GM18868 (cell line): Measurements from ENCODE around the gene TEX22.

ENCODE experiments used
- ATAC-seq: cut with Tn5 transposase; IDR thresholded peaks from one replicate; pipeline ENCODE4 v1.9.1; 2021; ENCODE audit warnings: mild to moderate bottlenecking, moderate library complexity; ENCODE audit not compliant: unreplicated experiment

Gene TEX22

GRCh38 chr14:105398726-105399465 lies 558 bp downstream of the TEX22 start:
- ATAC-seq = peak; percentile 39

- ATAC-seq = no peak
Measured at GRCh38 chr14:105399466-105399775, 1.1 kb downstream of the TEX22 start.

- ATAC-seq = no peak
Measured at GRCh38 chr14:105400016-105400415, 1.7 kb downstream of the TEX22 start.

- ATAC-seq = no peak
Measured at GRCh38 chr14:105401699-105402098, 3.4 kb downstream of the TEX22 start.

GRCh38 chr14:105408592-105408991 lies 10.3 kb downstream of the TEX22 start:
- ATAC-seq = no peak

GRCh38 chr14:105409364-105409763 lies 11.0 kb downstream of the TEX22 start:
- ATAC-seq = no peak

GRCh38 chr14:105410642-105411016 lies 12.3 kb downstream of the TEX22 start:
- no peak for ATAC-seq

- ATAC-seq = no peak
Measured at GRCh38 chr14:105411017-105411941, 12.9 kb downstream of the TEX22 start.

- ATAC-seq = no peak
Measured at GRCh38 chr14:105411985-105412770, 13.8 kb downstream of the TEX22 start.

- ATAC-seq = no peak
Measured at GRCh38 chr14:105412771-105413543, 14.6 kb downstream of the TEX22 start.

GRCh38 chr14:105413544-105413886 lies 15.2 kb downstream of the TEX22 start:
- ATAC-seq = no peak

GRCh38 chr14:105414456-105415371 lies 16.4 kb downstream of the TEX22 start:
- ATAC-seq = peak; percentile 70

- ATAC-seq = no peak
Measured at GRCh38 chr14:105415481-105416428, 17.4 kb downstream of the TEX22 start.

GRCh38 chr14:105416671-105417070 lies 18.3 kb downstream of the TEX22 start:
- no peak for ATAC-seq

GRCh38 chr14:105417690-105418121 lies 19.4 kb downstream of the TEX22 start:
- ATAC-seq = no peak

GRCh38 chr14:105418269-105419194 lies 20.2 kb downstream of the TEX22 start:
- ATAC-seq = no peak
